GM08714 (cell line): ENCODE data around the gene CGREF1.

Experiments used
- H3K4me3 ChIP-seq: fragments of 200-500 bp; sonication (Bioruptor generic); 2 replicates; pipeline ENCODE4 v1.5.1; 2014; ENCODE audit warnings: mild to moderate bottlenecking, low read length, inconsistent platforms
- ZNF274 ChIP-seq: IDR thresholded peaks from 2 replicates; pipeline ENCODE4 v1.6.1; 2012; ENCODE audit warnings: mild to moderate bottlenecking, low read depth, low read length

The CGREF1 gene

DNA sequence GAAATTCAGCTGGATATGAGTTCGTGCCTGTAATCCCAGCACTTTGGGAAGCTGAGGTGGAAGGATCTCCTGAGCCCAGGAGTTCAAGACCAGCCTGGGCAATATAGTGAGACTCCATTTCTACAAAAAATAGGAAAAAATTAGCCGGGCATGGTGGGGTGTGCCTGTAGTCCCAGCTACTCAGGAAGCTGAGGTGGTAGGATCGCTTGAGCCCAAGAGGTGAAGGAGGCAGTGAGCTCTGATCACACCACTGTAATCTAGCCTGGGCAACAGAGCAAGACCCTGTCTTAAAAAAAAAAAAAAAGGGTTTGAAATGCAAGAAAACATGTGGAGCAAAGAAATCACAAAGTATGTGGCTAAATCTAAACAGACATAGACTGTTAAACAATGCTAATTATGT, 9.8 kb downstream of the CGREF1 start:
- TF ChIP-seq ZNF274: no peak
- H3K4me3 ChIP-seq: no peak overlapping the region

DNA sequence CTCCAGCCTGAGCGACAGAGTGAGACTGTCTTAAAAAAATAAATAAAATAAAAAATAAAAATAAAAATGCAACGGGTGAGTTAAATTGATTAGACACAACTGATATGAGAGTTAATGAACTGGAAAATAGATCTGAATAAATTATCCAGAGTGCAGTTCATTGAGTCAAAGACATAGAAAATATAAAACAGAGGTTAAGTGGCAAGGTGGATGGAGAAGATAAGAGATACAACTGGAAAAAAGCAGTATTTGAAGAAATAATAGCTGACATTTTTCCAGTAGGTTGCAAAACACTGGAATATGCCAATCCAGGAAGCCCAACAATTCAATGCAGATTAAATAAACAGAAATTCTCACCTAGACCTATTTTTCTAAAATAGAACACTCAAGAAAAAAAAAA, 10.7 kb downstream of the CGREF1 start:
- no peak for TF ChIP-seq ZNF274
- no peak overlapping the region for H3K4me3 ChIP-seq

DNA sequence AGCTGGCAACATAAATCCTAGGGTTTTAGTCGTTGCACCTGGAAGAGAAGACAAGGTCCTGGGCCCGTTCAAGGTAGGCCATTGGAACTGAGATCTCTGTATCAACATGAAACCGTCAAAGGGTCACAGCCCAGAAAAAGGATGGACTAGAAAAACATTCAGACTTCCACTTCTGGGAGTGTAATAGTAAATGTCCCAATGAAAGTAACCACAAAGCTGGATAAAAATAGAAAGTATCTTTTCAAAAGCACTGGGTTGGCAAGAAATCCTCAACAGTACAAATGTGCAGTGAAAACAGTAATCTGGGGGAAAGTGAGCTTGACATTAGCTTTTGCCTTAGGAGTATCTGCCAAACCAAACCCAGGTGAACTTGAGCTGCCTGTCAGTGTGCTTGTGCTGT, 12.9 kb downstream of the CGREF1 start:
- no peak for TF ChIP-seq ZNF274
- H3K4me3 ChIP-seq: no peak overlapping the region

DNA sequence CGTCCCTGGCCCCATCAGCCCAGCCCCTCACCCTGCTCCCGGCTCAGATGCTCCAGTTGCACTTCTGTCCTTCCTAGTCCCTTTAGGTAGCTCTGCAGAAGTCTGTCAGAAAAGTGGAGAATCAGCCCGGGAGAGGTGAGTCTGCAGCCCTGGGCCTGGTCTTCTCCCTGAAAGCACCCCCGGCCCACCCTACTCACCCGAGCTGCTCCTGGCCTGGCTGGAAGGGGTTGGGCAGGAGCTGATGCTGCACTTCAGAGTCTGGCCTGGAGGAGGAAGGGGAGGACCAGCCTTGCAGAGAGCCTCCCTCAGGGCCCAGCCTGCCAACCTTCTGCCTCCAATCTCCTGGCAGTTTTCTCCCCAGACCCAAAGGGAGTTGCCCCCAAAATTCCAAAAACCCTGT, 16.6 kb downstream of the CGREF1 start:
- no peak overlapping the region for H3K4me3 ChIP-seq
- TF ChIP-seq ZNF274: no peak

DNA sequence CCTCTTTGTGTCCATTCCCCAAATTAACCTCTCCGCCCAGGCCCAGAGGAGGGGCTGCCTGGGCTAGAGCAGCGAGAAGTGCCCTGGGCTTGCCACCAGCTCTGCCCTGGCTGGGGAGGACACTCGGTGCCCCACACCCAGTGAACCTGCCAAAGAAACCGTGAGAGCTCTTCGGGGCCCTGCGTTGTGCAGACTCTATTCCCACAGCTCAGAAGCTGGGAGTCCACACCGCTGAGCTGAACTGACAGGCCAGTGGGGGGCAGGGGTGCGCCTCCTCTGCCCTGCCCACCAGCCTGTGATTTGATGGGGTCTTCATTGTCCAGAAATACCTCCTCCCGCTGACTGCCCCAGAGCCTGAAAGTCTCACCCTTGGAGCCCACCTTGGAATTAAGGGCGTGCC, 18.9 kb downstream of the CGREF1 start:
- H3K4me3 ChIP-seq: no peak overlapping the region
- no peak for TF ChIP-seq ZNF274

DNA sequence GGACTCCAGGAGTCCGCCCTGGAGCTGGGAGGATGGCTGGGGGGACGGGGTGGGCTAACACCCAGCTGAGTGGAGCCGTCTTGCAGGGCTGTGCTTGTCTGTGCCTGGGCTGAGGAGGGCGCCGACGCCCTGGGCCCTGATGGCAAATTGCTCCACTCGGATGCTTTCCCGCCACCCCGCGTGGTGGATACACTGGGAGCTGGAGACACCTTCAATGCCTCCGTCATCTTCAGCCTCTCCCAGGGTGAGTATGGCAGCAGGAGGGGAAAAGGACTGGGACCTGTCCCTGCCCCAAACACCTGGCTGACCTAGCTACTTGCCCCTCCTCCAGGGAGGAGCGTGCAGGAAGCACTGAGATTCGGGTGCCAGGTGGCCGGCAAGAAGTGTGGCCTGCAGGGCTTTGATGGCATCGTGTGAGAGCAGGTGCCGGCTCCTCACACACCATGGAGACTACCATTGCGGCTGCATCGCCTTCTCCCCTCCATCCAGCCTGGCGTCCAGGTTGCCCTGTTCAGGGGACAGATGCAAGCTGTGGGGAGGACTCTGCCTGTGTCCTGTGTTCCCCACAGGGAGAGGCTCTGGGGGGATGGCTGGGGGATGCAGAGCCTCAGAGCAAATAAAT, 19.5 kb downstream of the CGREF1 start:
- H3K4me3 ChIP-seq: no peak overlapping the region
- TF ChIP-seq ZNF274: no peak

DNA sequence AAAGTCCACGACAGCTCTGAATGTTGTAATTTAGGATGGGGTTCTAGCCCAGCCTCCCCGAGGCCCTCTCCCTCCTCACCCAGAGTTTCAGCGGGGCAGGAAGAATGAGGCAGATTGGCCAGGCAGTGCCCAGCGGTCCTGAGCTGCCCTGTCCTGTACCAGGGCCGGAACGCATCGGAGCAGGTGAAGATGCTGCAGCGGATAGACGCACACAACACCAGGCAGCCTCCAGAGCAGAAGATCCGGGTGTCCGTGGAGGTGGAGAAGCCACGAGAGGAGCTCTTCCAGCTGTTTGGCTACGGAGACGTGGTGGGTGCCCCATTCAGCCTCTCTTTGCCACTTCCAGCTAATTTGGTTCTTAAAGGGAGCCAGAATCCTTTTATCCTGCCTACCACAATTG, 21.6 kb downstream of the CGREF1 start:
- no peak overlapping the region for H3K4me3 ChIP-seq
- TF ChIP-seq ZNF274: no peak

DNA sequence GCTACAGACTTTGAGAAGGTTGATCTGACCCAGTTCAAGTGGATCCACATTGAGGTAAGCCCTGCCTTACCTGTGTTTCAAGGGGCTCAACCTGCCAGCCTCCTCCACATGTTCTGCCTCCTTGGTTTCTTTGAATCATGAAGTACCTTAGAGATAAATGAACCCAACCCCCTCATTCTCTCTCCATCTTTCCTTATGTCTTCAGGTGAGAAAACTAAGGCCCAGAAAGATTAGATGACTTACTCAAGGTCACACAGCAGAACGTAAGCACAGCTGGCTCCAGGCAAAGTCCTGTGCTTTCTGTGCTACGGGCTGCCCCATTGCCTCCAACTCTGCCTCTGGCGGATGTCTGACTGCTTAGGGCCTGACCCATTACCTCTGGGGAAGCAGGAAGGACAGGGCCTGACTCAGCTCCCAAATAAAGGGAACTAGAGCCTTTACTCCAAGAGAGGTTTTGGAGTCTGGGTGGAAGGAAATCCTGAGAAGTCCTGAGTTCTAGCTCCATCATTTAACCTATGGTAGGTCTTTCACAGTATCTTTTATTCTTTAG, 22.1 kb downstream of the CGREF1 start:
- H3K4me3 ChIP-seq: no peak overlapping the region
- TF ChIP-seq ZNF274: no peak

DNA sequence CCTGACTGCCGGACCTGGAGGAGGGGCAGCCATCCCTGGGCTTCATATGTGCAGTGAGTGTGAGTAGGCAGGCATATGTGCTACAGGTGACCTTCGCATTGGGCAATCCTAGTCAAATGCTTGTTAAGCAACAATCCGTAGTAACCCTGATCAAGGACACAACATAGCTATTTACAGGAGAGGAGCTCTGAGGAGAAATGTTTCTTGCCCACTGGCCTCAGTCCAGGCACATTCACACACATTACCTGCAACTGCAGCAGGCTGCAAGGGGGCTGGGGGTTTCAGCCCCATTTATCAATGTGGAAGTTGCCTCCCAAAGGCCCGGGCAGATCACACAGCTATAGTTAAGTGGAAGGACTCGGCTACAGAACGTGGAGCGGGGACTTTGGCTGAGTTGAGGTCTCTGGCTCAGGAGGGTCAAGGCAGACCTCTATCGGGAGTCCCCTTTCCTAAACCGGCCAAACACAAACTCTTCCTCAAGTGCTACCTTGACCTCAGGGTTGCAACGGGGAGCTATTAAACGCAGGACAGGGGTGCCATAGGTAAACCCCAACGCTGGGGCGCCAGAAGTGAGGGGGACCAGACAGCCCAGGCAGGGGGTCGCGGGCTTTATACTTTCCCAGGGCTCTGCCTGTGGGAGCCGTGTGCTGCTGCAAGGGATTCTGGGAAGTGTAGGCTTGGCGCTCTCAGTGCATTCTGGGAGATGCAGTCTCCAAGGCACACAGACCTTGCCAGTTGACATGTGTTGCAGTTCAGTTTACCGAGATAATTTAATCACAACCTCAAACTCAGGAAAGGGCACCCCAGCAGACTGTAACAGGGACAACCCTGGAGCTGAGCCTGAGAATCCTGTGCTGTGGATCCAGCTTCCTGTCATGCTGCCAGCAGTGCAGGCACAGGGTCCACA, 22.9 kb downstream of the CGREF1 start:
- TF ChIP-seq ZNF274: no peak
- no peak overlapping the region for H3K4me3 ChIP-seq

DNA sequence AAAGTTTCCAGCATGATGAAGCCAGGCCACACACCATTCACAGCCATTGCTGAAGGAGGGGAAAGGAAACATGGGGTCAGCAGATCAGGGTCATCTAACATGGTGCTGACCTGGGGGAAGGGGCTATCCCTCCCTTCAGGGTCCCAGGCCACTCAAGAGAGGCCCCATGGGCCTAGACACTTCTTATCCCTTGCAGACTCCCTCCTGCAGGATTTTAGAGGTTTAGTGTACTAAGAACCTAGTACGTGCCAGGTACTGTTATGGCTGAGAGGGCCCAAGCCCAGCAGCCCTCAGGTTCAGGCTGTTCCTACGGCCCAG, 23.5 kb downstream of the CGREF1 start:
- TF ChIP-seq ZNF274: no peak
- no peak overlapping the region for H3K4me3 ChIP-seq

DNA sequence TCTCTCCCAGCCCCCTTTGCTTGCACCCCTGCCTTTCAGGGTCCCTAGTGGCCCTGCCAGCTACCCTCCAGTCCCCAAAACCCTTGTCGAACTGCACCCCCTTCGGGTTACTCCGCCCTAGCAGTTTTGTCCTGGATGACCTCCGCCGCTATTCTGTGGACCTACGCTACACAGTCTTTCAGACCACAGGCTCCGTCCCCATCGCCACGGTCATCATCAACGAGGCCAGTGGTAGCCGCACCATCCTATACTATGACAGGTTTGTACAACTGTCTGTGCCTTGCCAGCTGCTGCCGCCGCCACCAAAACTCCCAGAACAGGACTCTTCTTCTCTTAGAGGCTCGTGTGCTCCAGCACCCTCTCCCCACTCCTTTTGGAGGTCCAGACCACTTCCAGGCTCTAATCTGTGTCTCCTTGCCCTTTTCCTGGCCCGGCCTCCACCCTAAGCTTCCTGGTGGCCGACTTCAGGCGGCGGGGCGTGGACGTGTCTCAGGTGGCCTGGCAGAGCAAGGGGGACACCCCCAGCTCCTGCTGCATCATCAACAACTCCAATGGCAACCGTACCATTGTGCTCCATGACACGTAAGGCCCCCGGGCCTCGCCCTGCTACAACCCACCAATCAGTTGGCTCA, 24.5 kb downstream of the CGREF1 start:
- no peak for TF ChIP-seq ZNF274
- H3K4me3 ChIP-seq: no peak overlapping the region

DNA sequence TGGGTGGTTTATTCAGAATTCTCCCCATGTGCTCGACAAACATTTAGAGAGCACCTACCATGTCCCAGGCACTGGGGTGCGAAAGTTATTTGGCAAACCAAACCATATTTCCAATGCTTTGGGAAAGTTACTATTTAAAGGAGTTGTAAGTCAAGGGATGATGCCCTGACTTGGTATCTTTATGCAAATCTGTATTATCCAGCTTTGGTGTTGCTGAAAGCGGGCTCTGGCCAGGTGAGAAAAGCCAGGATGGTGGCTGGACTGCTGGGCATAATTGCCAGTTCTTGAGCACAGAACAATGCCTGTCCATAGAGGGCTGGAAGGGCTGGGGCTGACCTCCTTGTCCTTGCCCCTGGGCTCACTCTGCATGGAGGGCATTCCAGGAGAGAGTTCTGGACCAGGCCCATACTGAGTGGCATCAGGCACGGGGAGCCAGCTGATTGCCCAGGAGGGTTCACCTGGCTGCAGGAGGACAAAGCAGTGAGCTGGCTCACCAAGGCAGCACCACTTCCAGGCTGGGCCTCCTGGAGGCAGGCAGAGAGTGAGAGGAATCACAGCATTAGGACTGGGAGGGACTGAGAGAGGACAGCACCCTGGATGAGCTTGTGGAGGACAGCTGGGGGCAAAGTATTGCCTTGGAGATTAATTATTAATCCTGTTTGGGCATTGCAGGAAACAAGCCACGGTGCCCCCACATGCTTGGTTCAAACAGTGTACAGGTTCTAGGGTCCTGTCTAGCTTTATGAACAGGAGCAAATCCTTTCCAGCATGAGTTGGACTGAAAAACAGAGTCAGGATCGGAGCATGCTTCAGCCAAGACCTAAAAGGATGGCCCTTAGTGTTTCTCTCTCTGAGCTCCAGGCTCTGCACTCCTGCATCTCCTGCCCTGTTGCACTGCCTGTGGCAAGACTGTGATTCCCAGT, 25.2 kb downstream of the CGREF1 start:
- H3K4me3 ChIP-seq: no peak overlapping the region
- TF ChIP-seq ZNF274: no peak

DNA sequence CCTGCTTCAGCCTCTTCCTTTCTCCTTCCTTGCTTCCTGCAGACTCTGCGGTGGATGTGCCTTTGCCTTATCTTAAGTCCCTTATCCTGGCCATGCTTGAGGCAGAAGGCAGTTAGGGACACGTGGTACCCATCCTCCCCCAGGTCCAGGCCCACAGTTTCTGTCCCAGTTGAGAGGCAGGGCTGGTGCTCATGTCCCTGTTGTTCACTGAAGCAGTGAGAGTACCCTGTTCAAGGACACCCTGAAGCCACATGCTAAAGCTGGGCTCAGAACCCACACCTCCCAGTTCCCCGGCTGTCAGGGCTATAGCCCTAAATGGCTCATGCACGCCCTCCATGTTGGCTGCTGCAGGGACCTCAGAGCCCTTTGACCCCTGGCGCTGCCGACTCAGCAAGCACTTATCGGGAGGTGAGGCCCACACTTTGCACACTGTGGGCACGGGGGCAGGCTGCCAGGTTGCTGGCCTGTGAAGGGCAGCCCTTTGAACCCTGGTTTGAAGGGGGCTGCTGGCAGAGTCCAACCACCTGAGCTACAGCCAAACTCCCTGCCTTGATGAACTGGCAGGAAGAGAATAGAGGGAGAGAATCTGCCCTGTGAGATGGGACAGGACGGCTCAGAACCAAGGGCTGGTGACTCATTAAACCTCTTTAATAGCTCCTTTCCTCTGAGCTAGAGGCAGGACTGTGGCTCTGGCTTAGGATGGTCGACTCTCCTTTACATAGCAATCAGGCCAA, 26.1 kb downstream of the CGREF1 start:
- TF ChIP-seq ZNF274: no peak
- H3K4me3 ChIP-seq: no peak overlapping the region
